ENCODE measurements around the gene ADAMTS7.

GRCh38 chr15:78822514-78822913 is 11.2 kb upstream of the ADAMTS7 start:
- TF ChIP-seq, protein P1, sequence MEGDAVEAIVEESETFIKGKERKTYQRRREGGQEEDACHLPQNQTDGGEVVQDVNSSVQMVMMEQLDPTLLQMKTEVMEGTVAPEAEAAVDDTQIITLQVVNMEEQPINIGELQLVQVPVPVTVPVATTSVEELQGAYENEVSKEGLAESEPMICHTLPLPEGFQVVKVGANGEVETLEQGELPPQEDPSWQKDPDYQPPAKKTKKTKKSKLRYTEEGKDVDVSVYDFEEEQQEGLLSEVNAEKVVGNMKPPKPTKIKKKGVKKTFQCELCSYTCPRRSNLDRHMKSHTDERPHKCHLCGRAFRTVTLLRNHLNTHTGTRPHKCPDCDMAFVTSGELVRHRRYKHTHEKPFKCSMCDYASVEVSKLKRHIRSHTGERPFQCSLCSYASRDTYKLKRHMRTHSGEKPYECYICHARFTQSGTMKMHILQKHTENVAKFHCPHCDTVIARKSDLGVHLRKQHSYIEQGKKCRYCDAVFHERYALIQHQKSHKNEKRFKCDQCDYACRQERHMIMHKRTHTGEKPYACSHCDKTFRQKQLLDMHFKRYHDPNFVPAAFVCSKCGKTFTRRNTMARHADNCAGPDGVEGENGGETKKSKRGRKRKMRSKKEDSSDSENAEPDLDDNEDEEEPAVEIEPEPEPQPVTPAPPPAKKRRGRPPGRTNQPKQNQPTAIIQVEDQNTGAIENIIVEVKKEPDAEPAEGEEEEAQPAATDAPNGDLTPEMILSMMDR (IDR thresholded peaks at IDR 0.05): no peak
- TF ChIP-seq ZFX (IDR thresholded peaks at IDR 0.05; ENCODE audit: borderline replicate concordance): no peak

All from 22Rv1 (cell line).